HG03060 (cell line): ENCODE measurements around the gene PDCD1LG2.

ENCODE experiments used
- ATAC-seq: cut with Tn5 transposase; IDR thresholded peaks from one replicate; pipeline ENCODE4 v1.9.1; 2021; ENCODE audit warnings: low read depth, moderate number of reproducible peaks; ENCODE audit not compliant: unreplicated experiment

Gene PDCD1LG2

DNA sequence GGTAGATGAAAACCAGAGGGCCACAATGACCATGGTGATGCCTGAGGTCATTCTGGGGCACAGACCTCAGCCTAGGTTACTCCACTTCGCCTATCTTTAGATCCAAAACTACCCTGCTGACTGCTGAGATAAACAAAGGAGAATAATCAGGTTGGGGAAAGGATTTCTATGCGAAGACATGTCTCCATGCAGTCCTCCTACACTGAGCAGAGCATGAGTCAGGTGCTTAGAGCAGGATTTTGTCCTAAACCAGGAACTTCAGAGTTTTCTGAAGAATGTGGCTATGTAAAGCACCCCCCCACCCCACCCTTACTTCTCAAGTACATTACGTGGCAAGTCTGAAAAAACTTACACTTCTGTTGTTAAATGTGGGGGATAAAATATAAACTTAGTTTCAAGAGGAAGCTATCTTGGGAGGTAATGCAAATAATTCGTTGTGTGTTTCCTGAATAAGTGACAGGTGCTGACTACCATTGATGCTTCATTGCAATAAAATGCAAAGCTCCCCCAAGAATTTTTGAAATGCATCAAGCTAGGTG lies 19.4 kb downstream of the PDCD1LG2 start:
- ATAC-seq, result peak; percentile 37

DNA sequence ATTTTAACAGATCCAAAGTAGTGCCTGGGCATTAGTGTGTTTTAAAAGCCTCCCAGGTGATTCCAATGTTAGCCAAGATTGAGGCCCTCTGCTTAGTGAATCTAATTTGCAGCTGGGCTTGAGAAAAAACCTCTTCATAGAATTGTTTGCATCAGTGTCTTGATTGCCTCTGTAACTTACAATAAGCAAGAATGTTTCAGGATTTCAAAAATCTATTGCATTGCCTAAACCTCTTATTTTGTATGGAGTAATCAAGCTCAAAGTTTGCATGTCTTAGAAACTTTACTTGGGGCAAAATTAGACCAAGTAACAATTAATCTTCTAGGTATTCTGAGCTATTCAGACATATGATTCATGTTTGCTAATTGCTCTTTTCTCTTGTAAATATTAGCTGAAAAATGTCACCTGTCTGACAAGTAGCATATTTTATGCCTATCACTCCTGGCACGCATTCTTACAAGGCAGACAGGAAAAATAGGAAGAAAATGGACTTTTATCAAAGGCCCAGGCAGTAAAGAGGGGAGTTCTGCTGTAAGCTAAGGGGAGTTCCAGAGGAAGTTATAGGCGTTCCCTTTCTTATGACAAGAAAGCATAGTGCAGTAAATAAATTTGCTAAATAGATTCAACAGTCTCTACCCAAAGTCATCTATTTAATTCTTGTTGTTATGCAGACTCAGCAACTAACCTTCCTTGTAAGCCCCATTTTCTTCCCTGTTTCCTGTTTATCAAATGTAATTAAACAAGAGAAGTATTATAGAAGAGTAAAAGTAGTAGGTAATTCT lies 21.0 kb downstream of the PDCD1LG2 start:
- no peak for ATAC-seq

DNA sequence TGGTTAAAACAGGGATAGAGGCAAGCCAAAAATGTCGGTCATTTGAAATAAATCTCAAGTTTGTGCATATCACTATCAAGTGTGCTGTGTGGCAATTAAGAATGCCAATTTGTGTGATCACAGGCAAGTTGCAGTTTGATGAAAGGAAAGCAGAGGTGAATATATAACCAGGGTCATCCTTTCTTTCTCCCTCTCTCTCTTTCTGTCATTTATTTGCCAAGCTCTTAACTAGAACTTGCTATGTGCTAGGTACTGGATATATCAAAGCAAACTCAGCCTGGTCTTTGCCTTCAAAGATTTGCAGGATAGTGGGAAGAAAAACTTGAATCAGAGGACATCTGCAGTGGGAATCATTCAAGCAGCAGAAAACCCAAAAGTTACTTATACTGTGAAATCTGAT lies 22.0 kb downstream of the PDCD1LG2 start:
- ATAC-seq, result no peak

DNA sequence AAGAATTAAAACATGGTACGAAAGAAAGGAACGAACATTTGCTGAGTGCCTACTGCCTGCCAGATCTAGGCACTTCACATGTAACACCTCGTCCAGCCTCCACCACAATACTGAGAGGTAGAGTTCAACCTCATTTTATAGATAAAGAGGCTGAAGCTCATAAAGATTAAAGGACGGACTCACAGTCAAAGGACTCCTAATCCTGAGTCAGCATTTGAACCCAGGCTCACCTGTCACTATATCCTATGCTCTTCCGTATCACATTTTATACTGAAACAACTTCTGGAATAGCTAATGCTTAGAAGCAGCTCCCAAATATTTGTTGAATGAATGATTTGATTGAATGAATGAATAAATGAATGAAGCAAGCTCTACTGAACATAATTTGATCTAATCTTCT lies 22.5 kb downstream of the PDCD1LG2 start:
- no peak for ATAC-seq

DNA sequence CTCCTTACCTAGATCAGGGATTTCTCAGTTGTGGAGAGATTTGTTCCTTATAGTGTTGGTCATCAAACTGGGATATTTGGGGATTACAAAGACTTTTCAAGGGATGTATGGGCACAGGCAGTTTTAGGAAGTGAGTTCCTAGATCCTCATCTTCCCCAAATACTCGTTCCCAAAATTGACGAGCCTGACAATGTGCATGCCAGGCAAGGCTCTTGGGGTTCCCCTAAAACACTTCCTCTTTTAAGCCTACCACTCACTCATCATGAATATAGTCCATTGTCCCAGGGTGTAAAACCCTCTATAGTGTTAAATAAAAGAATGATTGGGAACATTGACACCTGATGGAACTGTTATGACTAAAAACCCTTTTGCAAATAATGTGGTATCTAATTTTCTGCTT lies 26.4 kb downstream of the PDCD1LG2 start:
- no peak for ATAC-seq

DNA sequence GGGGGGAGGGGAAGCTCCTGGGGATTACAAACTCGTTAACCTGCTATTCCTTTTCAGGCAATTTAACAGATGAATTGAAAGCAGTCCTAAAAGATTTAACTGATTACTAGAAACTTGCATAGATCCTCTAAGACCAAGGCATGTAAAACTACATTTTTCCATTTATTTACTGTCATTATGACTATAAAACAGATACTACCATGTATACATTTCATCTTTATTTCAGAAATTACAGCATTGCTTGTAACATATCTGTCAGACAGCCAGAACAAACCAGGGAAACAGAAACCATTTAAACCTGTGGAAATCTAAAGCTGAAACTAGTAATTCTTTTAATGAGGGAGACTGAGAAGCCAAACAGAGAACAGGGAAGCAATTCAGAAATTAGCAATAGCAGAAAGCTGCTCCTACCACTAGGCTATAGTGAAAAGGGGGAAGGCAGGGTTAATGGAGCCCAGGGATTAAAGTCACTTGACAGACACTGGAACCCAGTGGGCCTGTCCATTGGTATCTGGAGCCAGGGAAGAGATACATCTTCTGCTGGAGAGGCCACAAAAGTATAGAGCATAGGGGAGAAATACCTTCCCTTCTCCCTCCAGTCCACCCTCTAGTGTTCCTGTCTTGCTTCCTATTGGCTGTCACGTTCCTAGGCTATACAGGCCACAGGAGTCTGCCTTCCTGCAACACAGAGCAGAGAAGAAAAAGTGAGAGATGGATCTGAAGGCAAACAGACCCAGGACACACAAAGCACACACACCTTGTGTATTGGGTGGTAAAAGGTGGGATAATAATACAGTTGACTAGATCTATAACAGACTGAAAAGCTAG lies 33.8 kb downstream of the PDCD1LG2 start:
- ATAC-seq, result no peak

DNA sequence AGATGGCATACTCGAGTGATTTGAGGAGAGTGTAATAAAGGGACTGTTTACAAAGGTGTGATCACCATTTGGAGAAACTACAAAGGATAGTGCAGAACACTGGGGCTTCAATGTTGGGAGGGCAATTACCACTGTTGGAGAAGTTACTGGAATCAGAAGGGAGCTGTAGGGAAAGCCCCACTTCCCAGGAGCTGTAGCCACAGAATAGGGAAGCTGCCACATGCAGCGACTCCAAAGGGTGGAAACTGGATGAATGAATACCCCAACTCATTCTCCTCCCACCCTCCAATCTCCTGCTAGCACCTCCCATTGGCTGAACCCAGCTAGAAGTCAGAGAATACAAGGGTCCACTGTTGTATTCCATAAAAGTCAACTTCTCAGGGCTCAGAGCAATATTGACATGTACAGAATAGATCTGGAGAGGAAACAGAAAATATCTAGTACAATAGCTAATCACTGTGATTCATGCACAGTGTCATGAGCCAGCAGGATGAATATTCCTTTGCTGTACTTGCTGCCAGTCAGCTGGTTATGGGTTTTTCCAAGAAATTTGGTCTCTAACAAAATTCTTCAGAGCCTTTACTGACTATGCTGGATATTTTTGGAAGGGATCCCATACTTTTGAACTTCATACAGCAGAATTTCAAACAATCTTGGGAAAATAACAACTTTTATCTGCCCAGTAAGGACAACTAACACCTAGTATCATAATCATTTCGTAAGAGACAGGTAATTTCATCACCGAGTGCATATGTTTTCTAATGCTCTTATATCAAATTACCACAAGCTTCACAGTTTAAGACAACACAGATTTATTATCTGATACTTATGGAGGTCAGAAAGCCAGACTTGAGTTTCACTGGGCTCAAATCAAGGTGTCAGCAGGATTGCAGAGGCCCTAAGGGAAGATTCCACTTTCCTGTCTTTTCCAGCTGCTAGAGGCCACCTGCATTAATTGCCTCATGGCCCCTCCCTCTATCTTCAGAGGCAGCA lies 39.6 kb downstream of the PDCD1LG2 start:
- no peak for ATAC-seq

DNA sequence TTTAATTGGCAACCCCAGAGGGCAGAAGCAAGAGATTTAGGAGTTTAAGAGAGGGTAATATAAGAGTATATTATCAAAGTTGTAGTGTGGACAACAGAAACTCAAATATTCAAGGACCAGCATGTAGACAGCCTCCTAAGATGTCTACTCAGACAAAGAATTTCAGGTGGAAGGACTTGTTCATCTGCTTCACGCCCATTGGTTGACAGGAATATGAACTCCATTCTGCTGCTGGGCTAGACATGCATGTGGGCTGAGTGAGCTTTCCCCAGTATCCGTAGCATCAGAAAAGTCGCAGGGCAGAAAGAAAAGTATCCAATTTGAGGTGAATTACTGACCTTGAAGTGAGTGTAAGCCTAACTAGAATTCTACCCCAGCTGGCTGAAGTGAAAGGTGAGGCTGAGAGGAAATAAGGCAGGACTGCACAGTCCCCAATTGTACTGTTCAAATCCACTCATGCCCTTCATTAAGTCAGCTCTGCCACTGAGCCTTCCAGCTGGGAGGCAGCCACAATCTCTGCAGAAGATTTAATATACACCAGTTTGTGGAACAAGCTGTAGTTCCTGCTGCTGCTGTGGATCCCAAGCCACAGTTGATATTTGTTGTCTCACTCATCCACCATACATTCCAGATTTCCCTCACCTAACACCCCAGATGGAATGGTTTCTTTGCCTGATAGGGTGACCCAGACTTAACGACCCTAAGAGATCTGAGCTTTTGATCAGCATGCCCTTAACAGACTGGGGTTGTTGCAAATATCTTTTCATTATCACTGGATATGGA lies 41.2 kb downstream of the PDCD1LG2 start:
- ATAC-seq, result no peak

DNA sequence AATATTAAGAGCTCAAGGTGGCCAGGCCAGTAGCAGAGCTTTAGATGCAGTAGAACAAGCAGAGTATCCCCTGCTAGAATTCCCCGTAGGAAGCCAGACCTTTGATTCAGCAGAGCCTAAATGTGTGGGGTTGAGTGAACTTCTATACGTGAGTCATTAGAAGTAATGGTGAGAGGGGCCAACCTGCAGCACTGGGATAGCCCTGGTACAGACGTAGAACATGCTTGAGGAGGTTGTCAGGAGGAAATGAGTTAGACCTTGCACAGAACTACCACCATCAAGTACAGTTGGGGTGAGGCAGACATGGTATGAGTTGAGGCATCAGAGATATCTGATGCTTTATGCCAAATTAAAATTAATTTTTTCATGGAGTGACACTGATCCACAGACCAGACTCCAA lies 42.0 kb downstream of the PDCD1LG2 start:
- ATAC-seq, result no peak

DNA sequence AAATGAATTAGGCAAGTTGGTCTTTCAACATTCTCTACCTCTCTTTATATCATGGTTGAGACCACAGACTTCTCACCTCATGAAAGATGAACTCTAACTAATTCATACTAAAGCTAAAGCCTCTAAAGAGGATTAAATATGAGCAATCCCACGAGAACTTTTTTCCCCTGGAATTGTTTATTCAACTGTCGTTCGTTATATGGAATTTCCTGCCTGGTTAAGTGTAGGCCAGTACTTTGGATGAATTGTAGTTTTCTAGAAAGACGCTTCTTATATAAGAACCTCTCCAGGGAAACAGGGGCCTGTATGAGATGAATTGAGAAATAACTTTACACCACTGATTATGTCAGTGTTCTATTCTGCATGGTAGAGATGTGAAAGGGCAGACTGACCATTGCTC lies 42.9 kb downstream of the PDCD1LG2 start:
- ATAC-seq, result no peak

DNA sequence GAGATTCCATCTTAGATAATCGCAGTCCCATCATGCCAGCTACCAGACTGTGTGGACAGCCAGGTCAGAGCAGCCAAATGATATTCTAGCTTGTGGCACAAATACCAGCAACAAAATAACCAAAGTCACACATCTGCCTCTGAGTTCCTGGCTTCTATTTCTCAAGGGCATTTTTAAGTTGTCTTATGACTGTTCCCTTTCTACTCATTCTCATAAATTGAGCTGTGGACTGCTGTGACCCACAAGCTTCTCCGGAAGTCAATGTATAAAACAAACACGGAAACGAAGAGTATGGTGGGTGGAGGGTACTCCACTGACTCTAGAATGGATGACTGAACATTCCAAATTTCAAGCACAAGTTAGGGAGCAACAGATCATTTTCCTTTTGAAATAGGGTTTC lies 43.9 kb downstream of the PDCD1LG2 start:
- peak; percentile 48 for ATAC-seq

DNA sequence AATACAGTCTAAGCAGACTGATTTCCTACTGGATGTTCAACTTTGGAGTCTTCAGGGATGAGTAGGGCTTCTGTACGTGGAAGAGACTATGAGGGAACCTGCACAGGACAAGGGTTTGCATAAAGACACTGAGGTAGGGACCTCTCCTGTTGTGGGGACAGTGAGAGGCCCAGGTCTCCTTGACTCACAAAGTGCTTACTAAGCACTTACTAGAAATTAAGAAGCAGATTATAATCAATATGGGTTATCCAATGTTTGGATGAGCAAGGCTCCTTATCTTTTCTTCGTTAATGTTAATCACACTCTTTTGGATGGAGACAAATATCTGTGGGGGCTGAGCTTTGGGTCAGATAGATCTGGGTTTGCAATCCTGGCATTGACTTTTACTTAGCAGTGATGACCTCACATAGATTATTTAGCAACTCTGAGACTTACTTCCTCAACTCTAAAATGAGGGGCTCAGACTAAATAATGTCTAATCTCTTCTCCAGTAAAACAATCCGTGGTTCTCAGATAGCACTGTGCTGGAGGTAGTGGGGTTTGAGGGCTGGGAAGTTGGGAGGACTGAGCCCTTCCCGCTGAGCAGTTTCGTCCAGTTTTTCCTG lies 45.9 kb downstream of the PDCD1LG2 start:
- ATAC-seq, result no peak

DNA sequence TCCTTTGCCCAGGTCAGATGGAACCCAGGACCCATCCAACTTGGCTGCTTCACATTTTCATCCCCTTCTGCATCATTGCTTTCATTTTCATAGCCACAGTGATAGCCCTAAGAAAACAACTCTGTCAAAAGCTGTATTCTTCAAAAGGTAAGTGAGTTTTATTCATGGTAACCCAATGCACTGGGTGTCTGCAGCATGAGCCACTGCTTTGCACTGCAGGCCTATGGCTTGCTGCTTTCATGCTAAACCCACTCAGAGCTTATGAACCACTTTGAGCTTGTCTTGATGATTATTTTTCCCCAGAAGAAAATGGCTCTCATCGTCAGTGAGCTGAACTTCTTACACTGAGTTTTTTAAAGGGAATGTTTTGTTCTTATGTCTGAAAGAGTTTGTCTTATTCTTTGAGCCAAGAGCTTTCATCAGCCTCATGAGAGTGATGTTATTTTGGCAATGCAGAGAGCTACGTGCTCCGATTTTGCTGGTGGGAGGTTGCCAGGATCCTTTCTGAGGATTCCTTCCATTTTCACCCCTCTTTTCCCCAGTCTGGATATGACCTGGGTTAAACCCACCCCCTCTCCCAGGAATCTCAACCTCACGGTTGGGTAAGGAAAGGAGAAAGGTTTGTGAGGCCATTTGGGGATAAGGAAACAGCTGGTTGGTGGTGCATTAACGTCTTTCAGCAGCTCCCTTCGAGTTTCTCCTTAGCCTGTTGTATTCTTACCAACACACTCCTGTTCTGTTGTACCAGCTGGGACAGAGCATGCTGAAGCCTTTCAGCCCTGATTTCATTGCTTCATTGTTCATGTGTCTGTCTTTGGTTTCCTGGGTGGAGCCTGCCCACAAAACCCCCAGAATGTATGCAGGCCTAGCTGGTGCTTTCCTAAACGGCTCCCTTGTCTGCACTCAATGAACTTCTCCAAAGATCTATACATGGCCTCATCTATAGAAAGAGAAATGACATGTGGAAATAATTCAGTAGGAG lies 47.6 kb downstream of the PDCD1LG2 start:
- peak; percentile 35 for ATAC-seq

DNA sequence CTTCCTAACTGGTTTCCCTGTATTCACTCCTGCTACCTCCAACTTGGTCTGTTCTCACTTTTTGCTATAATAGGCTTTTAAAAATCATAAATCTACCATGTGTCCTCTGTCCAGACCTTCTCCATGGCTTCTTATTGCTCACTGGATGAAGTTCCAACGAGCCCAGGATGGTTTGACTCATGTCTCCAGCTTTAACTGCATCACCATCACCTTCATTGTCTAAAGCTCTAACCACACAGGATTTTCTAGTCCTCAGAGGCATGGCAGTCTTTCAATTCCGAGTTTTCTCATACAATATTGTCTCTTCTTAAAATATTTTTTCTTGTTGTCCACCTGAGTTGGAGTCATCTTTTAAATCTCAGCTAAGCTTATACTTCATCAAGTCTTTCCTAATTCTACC lies 49.3 kb downstream of the PDCD1LG2 start:
- ATAC-seq, result no peak

DNA sequence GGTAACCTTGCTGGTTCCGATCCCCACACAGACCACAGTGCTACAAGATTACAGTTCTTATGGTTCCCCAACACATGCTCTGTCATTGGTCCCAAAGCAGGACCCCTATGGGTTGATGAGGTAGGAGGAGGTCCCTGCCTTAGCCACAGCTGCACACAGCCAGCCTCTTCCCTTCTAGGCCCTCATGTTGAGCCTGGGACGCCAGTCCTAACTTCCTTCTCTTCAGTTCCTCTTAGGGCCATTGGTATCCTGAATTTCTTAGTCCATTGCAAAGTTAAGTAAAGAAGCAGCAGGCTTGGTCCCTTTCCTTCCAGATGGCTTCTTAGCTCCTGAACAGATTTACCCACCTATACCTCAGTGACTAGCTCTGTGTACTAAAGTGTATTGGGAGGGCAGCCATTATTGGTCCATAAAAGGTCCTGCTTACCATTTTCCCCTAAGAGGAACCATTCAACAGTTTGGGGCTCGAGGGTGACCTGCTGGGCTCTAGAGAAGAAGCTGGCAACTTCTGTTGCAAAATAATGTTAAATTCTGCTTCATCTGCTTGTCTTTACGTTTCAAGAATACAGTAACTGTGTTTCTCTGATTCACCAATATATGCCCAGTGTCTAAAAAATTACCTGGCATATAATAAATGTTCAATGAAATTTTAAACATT lies 50.2 kb downstream of the PDCD1LG2 start:
- no peak for ATAC-seq

DNA sequence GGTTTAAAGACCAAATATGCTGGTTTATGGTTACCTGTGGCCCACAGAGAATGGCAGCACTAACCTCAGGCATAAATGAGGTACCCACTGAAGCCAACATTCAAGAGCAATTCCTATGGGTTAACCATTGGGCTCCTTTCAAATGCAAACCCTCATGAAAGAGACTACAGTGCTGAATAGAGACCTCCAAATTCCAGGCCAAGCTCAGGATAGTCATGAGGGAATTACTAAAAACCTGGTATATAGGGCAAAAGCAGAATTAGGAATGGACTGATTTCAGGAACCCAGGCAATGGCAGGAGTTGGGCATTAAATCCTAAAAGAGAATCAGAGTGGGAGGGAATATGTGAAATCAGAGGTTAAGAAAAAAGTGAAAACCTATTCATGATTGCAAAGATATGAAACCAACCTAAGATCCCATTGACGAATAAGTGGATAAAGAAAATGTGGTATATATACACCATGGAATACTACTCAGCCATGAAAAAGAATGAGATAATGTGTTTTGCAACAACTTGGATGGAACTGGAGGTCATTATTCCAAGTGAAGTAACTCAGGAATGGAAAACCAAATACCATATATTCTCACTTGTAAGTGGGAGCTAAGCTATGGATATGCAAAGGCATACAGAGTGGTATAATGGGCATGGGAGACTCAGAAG lies 51.6 kb downstream of the PDCD1LG2 start:
- ATAC-seq, result no peak

DNA sequence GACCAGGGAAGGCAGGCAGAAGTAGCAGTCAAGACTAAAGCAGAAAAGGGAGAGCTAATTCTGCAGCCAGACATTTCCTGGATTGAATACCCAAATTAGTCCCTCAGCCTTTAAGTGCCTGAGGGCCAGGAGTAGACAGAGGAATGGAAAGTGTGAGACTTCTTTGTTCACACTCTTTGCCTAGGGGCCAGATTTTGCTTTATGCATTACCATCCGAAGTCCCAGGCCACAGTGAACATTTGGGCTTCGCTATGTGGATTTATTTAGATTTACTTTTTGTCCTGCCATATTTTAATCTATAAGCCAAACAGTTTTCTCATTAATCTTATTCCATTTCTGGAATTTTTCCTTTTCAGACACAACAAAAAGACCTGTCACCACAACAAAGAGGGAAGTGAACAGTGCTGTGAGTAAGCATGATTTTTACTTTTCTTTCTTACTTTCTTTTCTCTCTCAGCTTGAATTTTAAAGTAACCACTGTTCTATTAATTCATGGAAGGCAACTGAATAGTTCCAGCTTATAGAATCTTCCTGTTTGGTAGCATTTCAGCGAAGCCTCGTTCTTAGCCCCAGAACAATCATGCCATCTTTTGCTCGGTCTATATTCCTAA lies 52.6 kb downstream of the PDCD1LG2 start:
- no peak for ATAC-seq
